HK-2 (cell line): ENCODE measurements around the gene PTER.

ENCODE experiments used
- DNase-seq: peaks from one replicate; pipeline ENCODE4 v3.0.0-alpha.2; 2018; ENCODE audit not compliant: unreplicated experiment

The PTER gene

DNA sequence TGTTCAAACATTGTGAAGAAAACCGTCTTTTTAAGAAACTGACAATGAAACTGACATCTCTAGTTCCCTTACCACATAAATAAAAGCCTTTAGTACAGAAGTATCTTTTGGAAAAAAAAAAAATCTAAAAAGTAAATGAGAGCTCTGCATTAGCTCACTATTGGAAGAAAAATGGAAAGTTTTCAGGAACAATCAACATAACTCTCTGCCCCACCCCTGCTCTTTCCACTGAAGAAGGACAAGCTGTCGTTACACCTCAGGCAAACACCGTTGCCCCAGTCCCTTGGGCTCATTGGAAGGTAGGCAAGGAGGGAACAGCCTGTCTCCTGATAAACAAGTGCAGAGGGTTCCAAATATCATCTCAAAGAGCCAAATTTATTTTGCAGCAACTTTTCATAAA, 107.3 kb downstream of the PTER start:
- no peak for DNase-seq

DNA sequence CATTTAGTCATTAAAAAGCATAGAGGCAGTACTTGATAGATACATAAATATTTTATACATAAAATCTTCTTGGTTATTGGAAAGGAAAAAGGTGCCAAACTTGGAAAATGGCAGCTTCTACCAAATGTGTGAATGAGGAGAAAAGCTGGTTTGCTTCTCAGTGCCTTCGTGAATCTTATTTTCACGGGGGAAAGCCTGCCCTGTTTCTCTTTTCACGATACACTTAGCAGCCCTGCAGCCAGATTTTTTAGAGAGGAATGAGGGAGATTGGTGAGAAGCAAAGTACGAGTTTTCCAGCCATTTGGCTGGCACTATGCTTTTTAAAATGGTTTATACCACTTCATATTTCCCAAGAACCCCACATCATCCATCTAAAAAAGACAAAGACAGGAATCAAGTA, 107.8 kb downstream of the PTER start:
- no peak for DNase-seq

DNA sequence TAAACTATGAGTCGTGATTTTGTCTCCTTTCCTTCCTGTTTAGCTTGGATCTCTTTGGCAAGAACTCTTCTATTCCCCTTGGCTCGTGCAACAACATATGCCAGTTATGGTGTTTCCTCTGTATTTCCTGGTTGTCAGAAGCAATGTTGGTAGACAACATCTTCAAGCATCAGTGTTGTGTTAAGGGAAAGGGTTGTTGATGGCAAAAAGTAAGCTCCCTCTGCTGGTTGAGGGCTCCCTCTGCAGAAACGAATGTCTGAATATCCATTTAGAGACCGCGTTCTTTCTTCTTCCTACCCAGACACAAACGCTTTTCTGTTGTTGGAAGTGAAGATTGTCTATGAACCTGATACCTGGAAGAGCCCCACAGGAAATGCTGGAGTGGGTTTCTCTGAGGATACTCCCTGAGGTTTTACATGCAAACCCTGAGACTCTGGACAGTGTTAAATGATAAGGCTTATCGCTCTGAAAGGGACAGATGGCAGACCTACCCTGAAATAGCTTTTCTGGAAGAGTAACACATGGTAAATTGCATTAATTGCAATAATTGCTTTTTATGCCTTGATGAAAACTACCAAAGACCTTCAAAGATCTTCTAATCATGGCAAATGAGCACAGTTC, 108.4 kb downstream of the PTER start:
- peak; percentile 1 for DNase-seq

DNA sequence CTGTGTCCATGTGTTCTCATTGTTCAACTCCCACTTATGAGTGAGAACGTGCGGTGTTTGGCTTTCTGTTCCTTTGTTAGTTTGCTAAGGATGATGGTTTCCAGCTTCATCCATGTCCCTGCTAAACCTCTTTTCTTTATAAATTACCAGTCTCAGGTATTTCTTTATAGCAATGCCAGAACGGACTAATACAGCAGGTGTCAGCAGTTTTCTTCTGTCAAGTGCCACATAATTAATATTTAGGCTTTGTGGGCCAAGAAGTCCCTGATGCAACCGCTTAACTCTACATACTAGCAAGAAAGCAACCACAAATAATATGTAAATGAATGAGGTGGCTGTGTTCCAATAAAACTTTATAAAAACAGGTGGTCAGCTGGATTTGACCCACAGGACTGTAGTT, 111.2 kb downstream of the PTER start:
- no peak for DNase-seq

DNA sequence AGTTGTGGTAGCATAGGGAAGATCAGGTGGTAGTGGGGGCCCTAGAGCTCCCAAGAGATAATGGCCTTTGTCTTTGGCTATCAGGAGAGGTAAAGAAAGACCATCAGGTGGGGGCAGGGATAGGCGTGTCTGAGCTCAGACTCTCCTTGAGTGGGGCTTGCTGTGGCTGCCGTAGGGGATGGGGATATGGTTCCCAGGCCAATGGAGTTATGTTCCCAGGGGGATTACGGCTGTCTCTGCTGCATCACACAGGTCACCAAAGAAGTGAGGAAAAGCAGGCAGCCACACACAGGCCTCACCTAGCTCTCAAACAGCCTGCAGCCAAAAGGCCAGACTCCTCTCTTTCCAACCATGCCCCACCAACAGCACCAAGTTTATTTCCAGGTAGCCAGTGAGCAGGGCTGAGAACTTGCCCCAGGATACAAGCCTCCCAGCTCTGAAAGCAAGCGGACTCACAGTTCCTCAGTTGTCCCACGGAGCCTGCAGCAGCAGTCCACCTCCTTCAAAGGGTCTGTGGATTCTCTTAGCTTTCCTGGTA, 122.5 kb downstream of the PTER start:
- DNase-seq = no peak

DNA sequence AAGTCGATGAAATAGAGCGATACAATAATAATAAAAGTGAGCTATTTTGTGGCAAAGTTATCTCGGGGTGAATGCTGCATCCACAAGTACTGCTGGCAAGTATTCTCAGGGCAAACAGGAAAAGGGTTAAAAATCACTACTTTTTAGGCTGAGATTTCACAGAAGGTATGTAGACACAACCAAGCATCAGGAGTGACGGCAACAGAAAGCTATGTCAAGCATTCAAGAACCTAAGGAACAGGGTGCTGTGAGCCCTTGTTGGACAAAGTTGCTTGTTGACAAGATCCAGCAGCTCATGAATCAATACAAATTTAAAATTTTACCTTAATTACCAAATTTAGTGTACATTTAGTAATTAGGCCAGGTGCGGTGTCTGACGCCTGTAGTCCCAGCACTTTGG, 126.1 kb downstream of the PTER start:
- DNase-seq = no peak
